Keratinocyte (primary cell): Measurements from ENCODE around the gene GSTM1.

Experiments used
- EZH2 ChIP-seq: IDR thresholded peaks from one replicate; pipeline ENCODE4 v1.6.1; 2012; ENCODE audit warnings: inconsistent platforms, mild to moderate bottlenecking, low read length, moderate library complexity
- TF ChIP-seq, protein P1 (sequence below), 3 experiments: IDR thresholded peaks in 1 of 3; conservative IDR thresholded peaks in 1 of 3; optimal IDR thresholded peaks in 1 of 3; 2 replicates in 2 of 3; 3 replicates in 1 of 3; pipeline versions ENCODE3 to v1.5.1; 2011; ENCODE audit warnings: low read length in 3 of 3, mild to moderate bottlenecking in 3 of 3, moderate library complexity in 2 of 3, control low read depth in 1 of 3, inconsistent platforms in 1 of 3; ENCODE audit not compliant: insufficient read depth in 2 of 3; ENCODE audit errors: extremely low read depth in 1 of 3

DNA sequence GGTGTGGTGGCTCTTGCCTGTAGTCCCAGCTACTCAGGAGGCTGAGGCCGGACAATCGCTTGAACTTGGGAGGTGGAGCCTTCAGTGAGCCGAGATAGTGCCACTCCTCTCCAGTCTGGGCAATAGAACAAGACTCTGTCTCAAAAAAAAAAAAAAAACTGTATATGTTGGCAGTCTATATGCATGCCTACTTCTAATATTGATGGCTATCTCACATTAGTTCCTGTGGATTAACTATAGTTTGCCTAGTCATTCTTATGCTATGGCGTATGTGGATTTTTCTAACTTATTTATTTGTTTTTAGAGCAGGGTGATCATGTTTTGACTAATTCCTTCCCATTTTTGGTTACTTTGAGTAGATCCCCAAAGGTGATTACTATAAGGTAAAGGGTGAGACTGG lies 9.4 kb downstream of the GSTM1 start:
- TF ChIP-seq EZH2, result no peak
- TF ChIP-seq, protein P1, sequence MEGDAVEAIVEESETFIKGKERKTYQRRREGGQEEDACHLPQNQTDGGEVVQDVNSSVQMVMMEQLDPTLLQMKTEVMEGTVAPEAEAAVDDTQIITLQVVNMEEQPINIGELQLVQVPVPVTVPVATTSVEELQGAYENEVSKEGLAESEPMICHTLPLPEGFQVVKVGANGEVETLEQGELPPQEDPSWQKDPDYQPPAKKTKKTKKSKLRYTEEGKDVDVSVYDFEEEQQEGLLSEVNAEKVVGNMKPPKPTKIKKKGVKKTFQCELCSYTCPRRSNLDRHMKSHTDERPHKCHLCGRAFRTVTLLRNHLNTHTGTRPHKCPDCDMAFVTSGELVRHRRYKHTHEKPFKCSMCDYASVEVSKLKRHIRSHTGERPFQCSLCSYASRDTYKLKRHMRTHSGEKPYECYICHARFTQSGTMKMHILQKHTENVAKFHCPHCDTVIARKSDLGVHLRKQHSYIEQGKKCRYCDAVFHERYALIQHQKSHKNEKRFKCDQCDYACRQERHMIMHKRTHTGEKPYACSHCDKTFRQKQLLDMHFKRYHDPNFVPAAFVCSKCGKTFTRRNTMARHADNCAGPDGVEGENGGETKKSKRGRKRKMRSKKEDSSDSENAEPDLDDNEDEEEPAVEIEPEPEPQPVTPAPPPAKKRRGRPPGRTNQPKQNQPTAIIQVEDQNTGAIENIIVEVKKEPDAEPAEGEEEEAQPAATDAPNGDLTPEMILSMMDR (optimal IDR thresholded peaks at IDR 0.05 in 1 of 3, IDR thresholded peaks at IDR 0.05 in 1 of 3, conservative IDR thresholded peaks at IDR 0.05 in 1 of 3; ENCODE audit: extremely low read depth in 1 of 3, insufficient read depth in 2 of 3, low read length in 3 of 3), result no peak
